Measurements from ENCODE around the gene OLIG3. TPM values are rescaled to one million over a fixed set of nuclear protein-coding genes. Genes with fewer than 3 reads are reported as not detected.

The OLIG3 gene
- total and polyA plus RNA-seq, 2 of the 13 experiments (the other 11 are each of a cell fraction or from before 2014, with no cell fraction given): not detected

- FAIRE-seq (no peak), ATAC-seq (no peak), DNase-seq (ENCODE audit: low spot score) (no peak)
- intact Hi-C loops (cut with micrococcal nuclease; ENCODE audit: unreplicated experiment) (no loop called here), in situ Hi-C loops (cut with HindIII; ENCODE audit: extremely low pct_ligation_motif_present, low pct_unique_long_range_greater_than_20kb) (no loop called here)
- ChIA-PET CTCF (ENCODE audit: low intra/inter-chr PET ratio, low total read pairs) (no interaction called here), POLR2A (no interaction called here)
- no TSS peak for BruUV-seq (replicated peaks)
- Histone ChIP-seq H4K20me1 (ENCODE audit: insufficient read depth, low read length) (no peaks in the 10 kb centered on the region), H3K4me3 (replicated peaks in 1 of 3; ENCODE audit: insufficient read depth in 1 of 3, low read depth in 2 of 3, low read length in 3 of 3) (no peak overlapping the region), H3K27ac (ENCODE audit: extremely low read length, insufficient read depth, low read length) (no peak overlapping the region), H3K36me3 (replicated peaks in 1 of 2; ENCODE audit: control insufficient read depth in 1 of 2, insufficient read depth in 2 of 2, low read length in 2 of 2) (no peaks in the 10 kb centered on the region), H3K27me3 (ENCODE audit: control insufficient read depth in 1 of 2, insufficient read depth in 2 of 2, low read length in 2 of 2) (peaks cover 1 to 25% of the 10 kb centered on the region in 2 experiments; a peak in 3 of 5 replicates), H3K9me3 (ENCODE audit: low read length) (no peaks in the 10 kb centered on the region), H2AFZ (ENCODE audit: low read length) (no peak overlapping the region), H3K9ac (ENCODE audit: insufficient read depth, low read depth, low read length) (no peak overlapping the region), H3K79me2 (ENCODE audit: insufficient read depth, low read length) (no peaks in the 10 kb centered on the region), H3K4me1 (ENCODE audit: insufficient read depth, low read length) (no peaks in the 10 kb centered on the region), H3K4me2 (ENCODE audit: low read depth, low read length) (no peak overlapping the region)
- TF ChIP-seq MAFK (conservative IDR thresholded peaks at IDR 0.05 in 1 of 2, IDR thresholded peaks at IDR 0.05 in 1 of 2; ENCODE audit: low read length in 2 of 2) (peak; percentile 79 to 85), HNRNPLL (IDR thresholded peaks at IDR 0.05; ENCODE audit: low read depth, low read length, poor library complexity, severe bottlenecking) (no peak), MAFF (IDR thresholded peaks at IDR 0.05; ENCODE audit: low read depth, low read length) (peak; percentile 77)
- WGBS (ENCODE audit: low lambda C conversion rate): 66% methylated on average over 4 of the region's 4 CpGs
Measured at GRCh38 chr6:137520520-137520919, 26.3 kb upstream of the OLIG3 start.

DNA sequence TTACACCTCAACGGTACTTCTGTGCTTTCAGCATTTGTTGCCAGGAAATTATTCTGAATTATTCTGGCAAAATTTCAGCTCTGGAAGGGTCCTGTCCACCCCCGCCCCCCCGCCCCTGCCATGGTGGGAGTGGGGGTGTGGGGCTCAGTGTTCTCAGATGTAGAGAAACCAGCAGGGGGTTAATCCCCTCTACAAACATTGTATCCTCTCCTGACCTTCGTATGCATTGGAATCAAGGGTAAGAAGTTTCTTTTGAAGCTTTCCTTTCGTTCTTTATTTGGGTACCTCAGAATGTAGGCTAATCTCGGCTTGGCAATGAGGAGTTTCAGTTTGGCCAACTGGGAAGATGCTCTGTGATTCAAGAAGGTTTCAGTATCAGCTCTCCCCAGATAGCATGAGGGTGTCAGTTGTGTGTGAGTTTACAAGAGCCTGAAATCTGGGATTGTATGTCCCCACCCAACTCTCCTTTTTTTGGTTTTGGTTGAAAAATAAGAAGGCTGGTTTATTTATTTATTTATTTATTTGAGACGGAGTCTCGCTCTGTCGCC, 25.5 kb upstream of the OLIG3 start:
- Histone ChIP-seq H3K9ac (ENCODE audit: insufficient read depth, low read depth, low read length) (no peak overlapping the region), H3K36me3 (replicated peaks in 1 of 2; ENCODE audit: control insufficient read depth in 1 of 2, insufficient read depth in 2 of 2, low read length in 2 of 2) (no peaks in the 10 kb centered on the region), H3K4me1 (ENCODE audit: insufficient read depth, low read length) (no peaks in the 10 kb centered on the region), H3K9me3 (ENCODE audit: low read length) (no peaks in the 10 kb centered on the region), H4K20me1 (ENCODE audit: insufficient read depth, low read length) (no peaks in the 10 kb centered on the region), H3K4me3 (replicated peaks in 1 of 3; ENCODE audit: insufficient read depth in 1 of 3, low read depth in 2 of 3, low read length in 3 of 3) (no peak overlapping the region), H3K79me2 (ENCODE audit: insufficient read depth, low read length) (no peaks in the 10 kb centered on the region), H2AFZ (ENCODE audit: low read length) (no peak overlapping the region), H3K27me3 (ENCODE audit: control insufficient read depth in 1 of 2, insufficient read depth in 2 of 2, low read length in 2 of 2) (peaks cover 1 to 30% of the 10 kb centered on the region in 2 experiments; a peak in 3 of 5 replicates), H3K27ac (ENCODE audit: extremely low read length, insufficient read depth, low read length) (no peak overlapping the region), H3K4me2 (ENCODE audit: low read depth, low read length) (no peak overlapping the region)
- intact Hi-C loops (cut with micrococcal nuclease; ENCODE audit: unreplicated experiment) (loop anchor here (10.0 kb wide), 1 partner anchor 245 kb away; no protein-coding TSS in a partner anchor), in situ Hi-C loops (cut with HindIII; ENCODE audit: extremely low pct_ligation_motif_present, low pct_unique_long_range_greater_than_20kb) (no loop called here)
- TF ChIP-seq MAFK (conservative IDR thresholded peaks at IDR 0.05 in 1 of 2, IDR thresholded peaks at IDR 0.05 in 1 of 2; ENCODE audit: low read length in 2 of 2): no peak
- TF ChIP-seq ZFP36L1 (CRISPR knock-in tag; IDR thresholded peaks at IDR 0.05): no peak
- no peak for TF ChIP-seq ZC3H4 (CRISPR knock-in tag; IDR thresholded peaks at IDR 0.05; ENCODE audit: borderline replicate concordance)
- TF ChIP-seq ZNF746 (CRISPR knock-in tag; IDR thresholded peaks at IDR 0.05): no peak
- TF ChIP-seq HMG20B (CRISPR knock-in tag; conservative IDR thresholded peaks at IDR 0.05): no peak
- TF ChIP-seq MZF1 (CRISPR knock-in tag; IDR thresholded peaks at IDR 0.05; ENCODE audit: borderline replicate concordance): no peak
- TF ChIP-seq KLF13 (CRISPR knock-in tag; IDR thresholded peaks at IDR 0.05): no peak
- no peak for TF ChIP-seq ZNF607 (CRISPR knock-in tag; IDR thresholded peaks at IDR 0.05; ENCODE audit: borderline replicate concordance)
- TF ChIP-seq ZNF136 (CRISPR knock-in tag; IDR thresholded peaks at IDR 0.05; ENCODE audit: low read depth): no peak
- no peak for TF ChIP-seq HCFC1 (IDR thresholded peaks at IDR 0.05; ENCODE audit: low read depth, low read length)
- WGBS (ENCODE audit: low lambda C conversion rate): 42% methylated on average over 9 of the region's 9 CpGs
- ATAC-seq: no peak
- no TSS peak for BruUV-seq (replicated peaks)
- ChIA-PET CTCF (ENCODE audit: low intra/inter-chr PET ratio, low total read pairs) (no interaction called here), POLR2A (no interaction called here)
- no peak for FAIRE-seq
- DNase-seq (ENCODE audit: low spot score): no peak

Data from HepG2 (cell line).